ENCODE results near the gene GPRC5B.

- TF ChIP-seq, protein P1, sequence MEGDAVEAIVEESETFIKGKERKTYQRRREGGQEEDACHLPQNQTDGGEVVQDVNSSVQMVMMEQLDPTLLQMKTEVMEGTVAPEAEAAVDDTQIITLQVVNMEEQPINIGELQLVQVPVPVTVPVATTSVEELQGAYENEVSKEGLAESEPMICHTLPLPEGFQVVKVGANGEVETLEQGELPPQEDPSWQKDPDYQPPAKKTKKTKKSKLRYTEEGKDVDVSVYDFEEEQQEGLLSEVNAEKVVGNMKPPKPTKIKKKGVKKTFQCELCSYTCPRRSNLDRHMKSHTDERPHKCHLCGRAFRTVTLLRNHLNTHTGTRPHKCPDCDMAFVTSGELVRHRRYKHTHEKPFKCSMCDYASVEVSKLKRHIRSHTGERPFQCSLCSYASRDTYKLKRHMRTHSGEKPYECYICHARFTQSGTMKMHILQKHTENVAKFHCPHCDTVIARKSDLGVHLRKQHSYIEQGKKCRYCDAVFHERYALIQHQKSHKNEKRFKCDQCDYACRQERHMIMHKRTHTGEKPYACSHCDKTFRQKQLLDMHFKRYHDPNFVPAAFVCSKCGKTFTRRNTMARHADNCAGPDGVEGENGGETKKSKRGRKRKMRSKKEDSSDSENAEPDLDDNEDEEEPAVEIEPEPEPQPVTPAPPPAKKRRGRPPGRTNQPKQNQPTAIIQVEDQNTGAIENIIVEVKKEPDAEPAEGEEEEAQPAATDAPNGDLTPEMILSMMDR (conservative IDR thresholded peaks at IDR 0.05; ENCODE audit: low read length) = no peak
- TF ChIP-seq EZH2phosphoT487 (IDR thresholded peaks at IDR 0.05; ENCODE audit: borderline replicate concordance) = no peak
These were observed 30.2 kb upstream of the GPRC5B start for GRCh38 chr16:19914877-19915276.
